K562 (cell line): Measurements from ENCODE around the gene SPATS2L. TPM values are rescaled to one million over a fixed set of nuclear protein-coding genes. Genes with fewer than 3 reads are reported as not detected.

Source experiments
- ATAC-seq: fragments of 200-7000 bp; cut with Tn5 transposase; 3 replicates; pipeline ENCODE4 v1.9.1; 2020; ENCODE audit warnings: moderate library complexity
- BruUV-seq: library from RNA; stranded (reverse); fragments of 400-500 nt; replicated peaks from 2 replicates; lab custom pipeline; 2021; lab: Mats Ljungman, UMichigan
- CTCF ChIA-PET: fragments of 300-600 bp; formaldehyde crosslinking; extraction: SDS; loops from one replicate; lab custom pipeline; 2021; ENCODE audit warnings: low intra/inter-chr PET ratio; lab: Yijun Ruan, JAX
- POLR2A ChIA-PET: fragments of 300-600, 350-650 bp; sonication (Branson Sonifier 250); formaldehyde crosslinking; extraction: SDS; loops from one replicate; lab custom pipeline; 2021; ENCODE audit warnings: antibody characterized with exemption, inconsistent platforms; lab: Yijun Ruan, JAX
- DNase-seq, 4 experiments: peaks; one replicate each; pipeline versions ENCODE4 v3.0.0 to v3.0.0-alpha.2; 2011 to 2018; ENCODE audit warnings: low spot score in 3 of 4, mixed read lengths in 3 of 4; ENCODE audit errors: extremely low read depth in 1 of 4
- FAIRE-seq: peaks from 2 replicates; lab custom pipeline; 2011; peaks lifted over from hg19 to GRCh38; lab: Jason Lieb, UNC
- H2AFZ ChIP-seq: 2 replicates; pipeline ENCODE4 v1.6.0; 2011; ENCODE audit warnings: low read depth, low read length, control low read depth, inconsistent platforms
- H3K27ac ChIP-seq: fragments of 200-600 bp; 3 replicates; pipeline ENCODE4 v1.8.0; 2011; ENCODE audit warnings: low read depth, mild to moderate bottlenecking, control low read depth, inconsistent platforms, low read length, moderate library complexity, mixed read lengths; ENCODE audit errors: extremely low read depth
- H3K27me3 ChIP-seq, 2 experiments: fragments of 300-600 bp in 1 of 2; 2 replicates in 1 of 2; 3 replicates in 1 of 2; pipeline versions ENCODE4 v1.6.0 to v1.8.0; 2011; ENCODE audit warnings: inconsistent platforms in 2 of 2, low read length in 2 of 2, mild to moderate bottlenecking in 1 of 2, mixed read lengths in 1 of 2, moderate library complexity in 1 of 2; ENCODE audit not compliant: control insufficient read depth in 2 of 2, insufficient read depth in 2 of 2
- H3K36me3 ChIP-seq: fragments of 300-600 bp; 3 replicates; pipeline ENCODE4 v1.8.0; 2011; ENCODE audit warnings: mild to moderate bottlenecking, low read length, inconsistent platforms; ENCODE audit not compliant: control insufficient read depth, insufficient read depth
- H3K4me1 ChIP-seq, 2 experiments: fragments of 200-600 bp in 1 of 2; replicated peaks in 1 of 2; 2 replicates in 1 of 2; 3 replicates in 1 of 2; pipeline versions ENCODE4 v1.5.1 to v1.8.0; 2011; ENCODE audit warnings: inconsistent platforms in 2 of 2, low read length in 2 of 2, mild to moderate bottlenecking in 1 of 2, mixed read lengths in 1 of 2, moderate library complexity in 1 of 2; ENCODE audit not compliant: control insufficient read depth in 2 of 2, insufficient read depth in 2 of 2
- H3K4me2 ChIP-seq: 2 replicates; pipeline ENCODE4 v1.6.1; 2011; ENCODE audit warnings: low read length, control low read depth, inconsistent platforms, mixed read lengths; ENCODE audit not compliant: insufficient read depth
- H3K4me3 ChIP-seq: fragments of 200-600 bp; sonication (generic), shearing (Covaris generic); 2 replicates; pipeline ENCODE4 v1.5.1; 2016; ENCODE audit warnings: control low read depth, inconsistent platforms
- H3K79me2 ChIP-seq: fragments of 200-600 bp; 3 replicates; pipeline ENCODE4 v1.8.0; 2011; ENCODE audit warnings: low read length, inconsistent platforms; ENCODE audit not compliant: control insufficient read depth, insufficient read depth
- H3K9ac ChIP-seq, 2 experiments: 2 replicates each; pipeline versions ENCODE4 v1.6.0 to v1.6.1; 2011; ENCODE audit warnings: low read depth in 2 of 2, low read length in 2 of 2, control low read depth in 1 of 2, inconsistent platforms in 1 of 2, mild to moderate bottlenecking in 1 of 2, mixed read lengths in 1 of 2; ENCODE audit not compliant: insufficient read depth in 1 of 2
- H3K9me1 ChIP-seq: one replicate; pipeline ENCODE4 v1.6.0; 2011; ENCODE audit warnings: inconsistent platforms, mild to moderate bottlenecking, low read length, moderate library complexity; ENCODE audit not compliant: control insufficient read depth, insufficient read depth
- H3K9me3 ChIP-seq: replicated peaks from 2 replicates; pipeline ENCODE4 v1.5.1; 2011; ENCODE audit warnings: low read depth, low read length, inconsistent platforms; ENCODE audit not compliant: control insufficient read depth, insufficient read depth
- H4K20me1 ChIP-seq: replicated peaks from 2 replicates; pipeline ENCODE4 v1.6.1; 2011; ENCODE audit warnings: low read length, inconsistent platforms, mixed read lengths; ENCODE audit not compliant: control insufficient read depth, insufficient read depth
- NCOA2 ChIP-seq, 2 experiments: fragments of 450-650 bp; IDR thresholded peaks; 2 replicates each; pipeline ENCODE4 v1.6.1; 2018; ENCODE audit warnings: mild to moderate bottlenecking in 2 of 2, moderate library complexity in 1 of 2; ENCODE audit not compliant: partially characterized antibody in 2 of 2
- PTRF ChIP-seq: fragments of 450-650 bp; IDR thresholded peaks from 2 replicates; pipeline ENCODE4 v1.6.1; 2016; ENCODE audit warnings: mild to moderate bottlenecking, missing genetic modification characterization, missing compliant biosample characterization
- WGBS: fragments of 100-300 bp; shearing (Covaris generic); methylation state at CpG from one replicate; pipeline ENCODE4 v1.1.6; 2016; ENCODE audit warnings: low coverage, mixed read lengths; ENCODE audit not compliant: insufficient coverage; ENCODE audit errors: missing lambda C conversion rate; 5-methylcytosine and 5-hydroxymethylcytosine counted together
- in situ Hi-C: fragments of 300-500 bp; cut with MboI; formaldehyde crosslinking; loops from 4 replicates; pipeline ENCODE4 v1.15.0; 2018; ENCODE audit warnings: inconsistent platforms, mixed read lengths
- intact Hi-C: fragments of 100-400 bp; cut with micrococcal nuclease; formaldehyde crosslinking; loops from 2 replicates; pipeline ENCODE4 v1.14.2; 2022
- polyA plus RNA-seq, 8 experiments: library from polyadenylated mRNA; depleted of rRNA in 4 of 8; stranded (reverse) in 5 of 8; unstranded in 3 of 8; fragments of >200 nt; fragmentation: Nextera tagmentation in 2 of 8; fragmentation: Illumina TruSeq in 1 of 8; extraction: Ambion mirVana in 2 of 8; extraction: Trizol in 1 of 8; gene quantifications; 2 replicates each; pipeline versions ENCODE4 v1.2.1 to v1.2.3, GENCODE V29; 2011 to 2014; ENCODE audit warnings: inconsistent platforms in 1 of 8, missing spikeins in 1 of 8
- total RNA-seq, 7 experiments: library from RNA; depleted of rRNA in 6 of 7; stranded (reverse); fragments of >200 nt in 6 of 7; fragmentation: Illumina TruSeq in 2 of 7; extraction: Trizol in 2 of 7; gene quantifications; 2 replicates each; pipeline versions ENCODE4 v1.2.1 to v1.2.3, GENCODE V29; 2011 to 2021; ENCODE audit warnings: low replicate concordance in 1 of 7
- TF ChIP-seq, protein P1 (sequence below): fragments of 250-450 bp; sonication (Bioruptor Pico); IDR thresholded peaks from 2 replicates; pipeline ENCODE4 v1.5.0; 2020; ENCODE audit warnings: mild to moderate bottlenecking

The SPATS2L gene
- total and polyA plus RNA-seq, 9 of the 15 experiments (the other 6 are each of a cell fraction or from before 2014, with no cell fraction given) = 11.3 to 41.5 (median 24.9) TPM

DNA sequence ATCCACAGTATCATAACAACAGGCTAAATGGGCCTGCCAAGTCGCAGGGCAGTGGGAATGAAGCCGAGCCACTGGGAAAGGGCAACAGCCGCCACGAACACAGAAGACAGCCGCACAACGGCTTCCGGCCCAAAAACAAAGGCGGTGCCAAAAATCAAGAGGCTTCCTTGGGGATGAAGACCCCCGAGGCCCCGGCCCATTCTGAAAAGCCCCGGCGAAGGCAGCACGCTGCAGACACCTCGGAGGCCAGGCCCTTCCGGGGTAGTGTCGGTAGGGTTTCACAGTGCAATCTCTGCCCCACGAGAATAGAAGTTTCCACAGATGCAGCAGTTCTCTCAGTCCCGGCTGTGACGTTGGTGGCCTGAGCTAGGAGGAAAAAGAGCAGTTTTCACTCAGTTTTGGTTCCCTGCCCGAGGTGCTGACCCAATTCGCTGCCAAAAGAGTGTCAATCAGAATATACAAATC, 171.2 kb downstream of the SPATS2L start:
- H3K9ac ChIP-seq = no peak overlapping the region
- H3K79me2 ChIP-seq = no peaks in the 10 kb centered on the region
- peaks cover 4 to 6% of the 10 kb centered on the region in 2 experiments; a peak in 3 of 5 replicates for H3K4me1 ChIP-seq
- no peak overlapping the region for H2AFZ ChIP-seq
- H3K4me2 ChIP-seq = no peak overlapping the region
- TF ChIP-seq NCOA2 (IDR thresholded peaks at IDR 0.05; ENCODE audit: partially characterized antibody in 2 of 2) (no peak), PTRF (tag) (no peak)
- TF ChIP-seq, protein P1, sequence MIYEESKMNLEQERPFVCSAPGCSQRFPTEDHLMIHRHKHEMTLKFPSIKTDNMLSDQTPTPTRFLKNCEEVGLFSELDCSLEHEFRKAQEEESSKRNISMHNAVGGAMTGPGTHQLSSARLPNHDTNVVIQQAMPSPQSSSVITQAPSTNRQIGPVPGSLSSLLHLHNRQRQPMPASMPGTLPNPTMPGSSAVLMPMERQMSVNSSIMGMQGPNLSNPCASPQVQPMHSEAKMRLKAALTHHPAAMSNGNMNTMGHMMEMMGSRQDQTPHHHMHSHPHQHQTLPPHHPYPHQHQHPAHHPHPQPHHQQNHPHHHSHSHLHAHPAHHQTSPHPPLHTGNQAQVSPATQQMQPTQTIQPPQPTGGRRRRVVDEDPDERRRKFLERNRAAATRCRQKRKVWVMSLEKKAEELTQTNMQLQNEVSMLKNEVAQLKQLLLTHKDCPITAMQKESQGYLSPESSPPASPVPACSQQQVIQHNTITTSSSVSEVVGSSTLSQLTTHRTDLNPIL (CRISPR knock-in tag) = no peak
- no peak overlapping the region for H3K4me3 ChIP-seq
- H3K27me3 ChIP-seq = no peaks in the 10 kb centered on the region
- H3K9me3 ChIP-seq = no peaks in the 10 kb centered on the region
- POLR2A ChIA-PET = no interaction called here
- intact Hi-C loops (no loop called here), in situ Hi-C loops (no loop called here)
- H3K9me1 ChIP-seq = no peaks in the 10 kb centered on the region
- no peaks in the 10 kb centered on the region; the same call in 2 of the 3 replicates for H3K36me3 ChIP-seq
- no peak for FAIRE-seq
- TSS peak; percentile 38 for BruUV-seq
- no peak for DNase-seq
- no peak overlapping the region for H3K27ac ChIP-seq
- H4K20me1 ChIP-seq = no peaks in the 10 kb centered on the region
- CTCF ChIA-PET = no interaction called here
- 68% methylated on average over 14 of the region's 21 CpGs for WGBS
- no peak for ATAC-seq
